Renal pelvis (tissue), 4 donors: Measurements from ENCODE around the gene VEZF1. TPM values are rescaled to one million over a fixed set of nuclear protein-coding genes. Genes with fewer than 3 reads are reported as not detected.

Experiments
- DNase-seq: peaks from one replicate; pipeline ENCODE4 v3.0.0-alpha.2; 2013
- polyA plus RNA-seq, 3 donors: library from polyadenylated mRNA; unstranded; fragments of 120-200 nt; gene quantifications; one replicate each; pipeline ENCODE4 v1.2.1, GENCODE V29; 2013; ENCODE audit not compliant: insufficient read length in 3 of 3

The VEZF1 gene
- polyA plus RNA-seq, 3 donors: 98.6 to 106 (median 103) TPM

DNA sequence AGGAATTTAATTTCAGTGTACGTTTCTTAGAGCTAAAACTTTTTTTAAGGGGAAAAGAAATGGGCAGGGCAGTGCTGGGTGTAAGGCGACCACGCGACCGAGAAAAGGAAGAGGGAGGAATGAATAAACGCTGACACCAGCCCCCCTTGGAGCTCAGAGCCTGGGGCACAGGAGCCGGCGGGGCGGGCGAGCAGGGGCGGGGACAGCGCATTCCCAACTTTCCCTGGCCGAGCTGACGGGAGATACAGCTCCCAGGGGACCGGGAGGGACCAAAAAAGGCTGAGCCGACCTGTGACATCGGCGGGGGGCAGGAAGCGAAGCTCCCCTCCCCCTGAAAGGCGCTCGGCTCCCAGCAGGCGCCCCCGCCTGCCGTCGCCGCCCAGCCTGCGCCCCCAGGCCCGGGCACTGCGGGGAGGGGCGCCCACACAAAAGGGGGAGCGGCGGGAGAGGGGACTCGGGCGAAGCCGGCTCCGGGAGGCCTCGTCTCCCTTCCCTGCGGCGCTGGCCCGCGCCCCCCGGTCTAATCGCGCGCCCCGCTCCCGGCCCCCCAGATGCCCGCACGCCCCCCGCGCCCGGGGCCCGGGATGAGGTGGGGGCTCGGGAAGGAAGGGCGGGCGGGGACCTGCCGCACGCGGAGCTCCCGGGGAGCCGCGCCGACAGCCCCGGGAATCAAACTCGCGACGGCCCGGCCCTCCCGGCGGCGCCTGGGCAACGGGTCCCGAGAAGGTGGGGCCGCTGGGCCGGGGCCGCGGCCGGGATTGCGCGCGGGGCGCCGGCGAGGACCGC is 33.5 kb downstream of the VEZF1 start:
- DNase-seq: peak; percentile 79

DNA sequence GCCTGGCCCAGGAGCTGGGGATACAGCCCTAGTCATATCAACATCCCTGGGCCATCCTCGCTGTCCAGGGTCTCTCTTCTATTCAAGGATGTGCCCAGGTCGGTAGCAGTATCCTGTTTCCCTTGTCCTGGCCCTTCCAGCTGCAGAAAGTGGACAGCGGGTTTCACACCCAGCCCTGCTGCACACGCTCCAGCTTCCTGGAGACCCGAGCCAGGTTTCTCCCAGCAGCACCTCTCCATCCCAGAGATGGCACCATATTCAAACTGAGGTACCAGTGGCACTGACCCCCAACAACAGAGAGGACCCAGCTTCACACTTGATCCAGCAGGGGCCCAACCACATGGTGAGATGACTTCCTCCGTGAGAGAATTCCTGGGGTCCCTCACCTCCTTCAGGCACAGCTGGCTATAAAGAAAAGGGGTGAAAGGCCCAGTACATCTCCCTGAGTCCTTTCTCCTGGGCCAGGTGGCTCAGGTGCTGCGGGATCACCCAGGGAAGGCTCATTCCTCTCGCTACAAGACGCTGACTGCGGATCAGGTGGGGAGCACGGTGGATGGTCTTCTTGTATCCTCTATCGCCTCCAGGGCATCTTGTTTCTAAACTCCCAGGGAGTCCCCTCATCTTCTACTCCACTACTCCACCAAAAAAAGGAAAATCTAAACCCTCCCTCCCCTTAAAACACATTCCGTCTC is 34.2 kb downstream of the VEZF1 start:
- DNase-seq: no peak

- DNase-seq: no peak
Measured at GRCh38 chr17:57953219-57953618, 34.8 kb downstream of the VEZF1 start.

DNA sequence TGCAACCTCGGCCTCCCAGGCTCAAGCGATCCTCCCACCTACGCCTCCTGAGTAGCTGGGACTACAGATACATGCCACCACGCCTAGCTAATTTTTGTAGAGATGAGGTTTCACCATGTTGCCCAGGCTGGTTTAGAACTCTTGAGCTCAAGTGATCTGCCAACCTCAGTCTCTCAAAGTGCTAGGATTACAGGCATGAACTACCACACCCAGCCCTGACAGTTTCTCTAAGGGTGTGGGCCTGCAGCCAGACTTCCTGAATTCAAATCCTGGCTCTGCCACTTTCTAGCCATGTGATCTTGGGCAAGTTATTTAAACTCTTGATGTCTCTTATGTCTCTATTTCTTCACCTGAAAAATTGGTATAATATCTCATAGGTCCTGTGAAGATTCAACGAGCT is 38.4 kb downstream of the VEZF1 start:
- no peak for DNase-seq

- no peak for DNase-seq
Measured at GRCh38 chr17:57948555-57949420, 39.3 kb downstream of the VEZF1 start.

DNA sequence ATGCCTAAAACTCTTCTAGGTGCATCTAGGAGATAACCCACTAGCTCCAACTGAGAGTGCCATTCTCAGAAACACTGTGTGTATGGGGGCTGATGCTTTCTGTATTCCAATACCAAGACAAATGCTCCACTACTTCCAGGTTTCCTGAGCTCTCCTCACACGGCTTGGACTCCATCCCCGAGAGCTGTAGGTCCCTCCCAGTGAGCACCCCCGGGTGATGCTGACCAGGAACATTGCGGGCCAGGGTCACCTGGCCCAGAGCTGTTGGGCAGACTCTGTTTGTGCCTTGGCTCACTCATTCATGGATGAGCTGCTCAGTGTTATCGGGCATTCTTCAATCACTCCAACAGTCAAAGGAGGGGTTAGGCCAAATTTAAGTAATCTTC is 39.9 kb downstream of the VEZF1 start:
- DNase-seq: no peak

GRCh38 chr17:57947369-57947768 is 40.7 kb downstream of the VEZF1 start:
- no peak for DNase-seq

DNA sequence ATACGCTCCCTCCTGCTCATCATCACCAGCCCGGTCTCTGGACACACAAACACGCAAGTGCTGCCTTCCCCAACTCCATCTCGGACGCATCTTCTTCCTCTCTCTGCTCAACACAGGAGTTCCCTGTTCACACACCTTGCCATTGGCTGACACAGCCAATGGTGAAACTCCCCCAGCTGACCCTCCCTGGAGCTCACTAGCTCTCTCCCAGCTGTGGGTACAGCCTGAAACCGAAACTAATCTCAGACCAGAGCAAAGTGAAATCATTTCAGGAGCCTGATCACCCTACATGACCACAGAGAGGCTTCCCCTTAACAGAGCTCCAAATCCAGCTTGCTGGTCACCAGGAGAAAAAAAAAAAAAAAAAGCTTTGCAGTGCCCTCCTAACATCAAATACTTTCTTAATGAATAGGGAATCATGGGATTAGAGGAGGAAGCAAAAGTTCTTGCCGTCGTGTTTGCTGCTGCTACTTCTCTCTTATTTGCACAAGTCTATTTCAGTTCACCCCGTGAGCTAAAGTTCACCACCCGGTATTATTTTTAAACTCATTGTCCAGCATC is 41.2 kb downstream of the VEZF1 start:
- DNase-seq: no peak

- DNase-seq: no peak
Measured at GRCh38 chr17:57945996-57946797, 41.9 kb downstream of the VEZF1 start.

- DNase-seq: no peak
Measured at GRCh38 chr17:57944908-57945307, 43.1 kb downstream of the VEZF1 start.

DNA sequence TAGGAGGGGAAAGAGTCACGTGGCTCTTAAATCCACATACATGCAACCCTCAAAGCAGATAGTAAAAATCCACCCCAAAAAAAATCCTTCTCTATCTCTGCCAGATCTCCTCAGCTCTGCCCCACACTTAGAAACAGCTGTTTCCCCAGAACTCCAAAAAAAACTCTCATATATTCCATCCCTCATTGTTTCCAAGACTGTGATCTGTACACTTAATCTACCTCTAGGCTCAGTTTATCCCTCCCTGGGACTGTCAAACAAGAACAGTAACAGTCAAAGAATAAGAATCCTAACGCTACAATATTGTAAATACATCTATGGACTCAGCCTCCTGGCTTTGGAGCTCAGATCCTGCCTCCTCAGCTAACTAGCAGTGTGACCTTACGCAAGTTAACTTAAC is 44.4 kb downstream of the VEZF1 start:
- DNase-seq: no peak

DNA sequence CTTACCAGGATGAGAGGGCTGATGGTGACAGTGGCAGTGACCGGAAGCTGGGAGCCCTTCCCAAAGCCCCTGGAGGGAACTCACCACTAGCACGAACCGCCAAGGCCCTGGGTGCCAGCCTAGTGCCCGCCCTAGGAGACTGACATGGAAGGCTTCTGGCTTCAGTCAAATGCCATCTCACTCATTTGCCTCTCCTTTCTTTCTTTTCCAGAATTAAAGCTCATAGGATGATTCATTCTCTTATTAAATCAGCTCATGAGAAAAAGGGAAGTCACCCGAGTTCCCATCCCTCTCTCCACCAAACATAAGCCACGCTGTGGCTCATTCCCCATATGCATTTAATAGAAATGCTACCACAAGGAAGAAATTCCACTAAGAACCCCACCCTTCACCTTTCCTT is 44.9 kb downstream of the VEZF1 start:
- DNase-seq: no peak

DNA sequence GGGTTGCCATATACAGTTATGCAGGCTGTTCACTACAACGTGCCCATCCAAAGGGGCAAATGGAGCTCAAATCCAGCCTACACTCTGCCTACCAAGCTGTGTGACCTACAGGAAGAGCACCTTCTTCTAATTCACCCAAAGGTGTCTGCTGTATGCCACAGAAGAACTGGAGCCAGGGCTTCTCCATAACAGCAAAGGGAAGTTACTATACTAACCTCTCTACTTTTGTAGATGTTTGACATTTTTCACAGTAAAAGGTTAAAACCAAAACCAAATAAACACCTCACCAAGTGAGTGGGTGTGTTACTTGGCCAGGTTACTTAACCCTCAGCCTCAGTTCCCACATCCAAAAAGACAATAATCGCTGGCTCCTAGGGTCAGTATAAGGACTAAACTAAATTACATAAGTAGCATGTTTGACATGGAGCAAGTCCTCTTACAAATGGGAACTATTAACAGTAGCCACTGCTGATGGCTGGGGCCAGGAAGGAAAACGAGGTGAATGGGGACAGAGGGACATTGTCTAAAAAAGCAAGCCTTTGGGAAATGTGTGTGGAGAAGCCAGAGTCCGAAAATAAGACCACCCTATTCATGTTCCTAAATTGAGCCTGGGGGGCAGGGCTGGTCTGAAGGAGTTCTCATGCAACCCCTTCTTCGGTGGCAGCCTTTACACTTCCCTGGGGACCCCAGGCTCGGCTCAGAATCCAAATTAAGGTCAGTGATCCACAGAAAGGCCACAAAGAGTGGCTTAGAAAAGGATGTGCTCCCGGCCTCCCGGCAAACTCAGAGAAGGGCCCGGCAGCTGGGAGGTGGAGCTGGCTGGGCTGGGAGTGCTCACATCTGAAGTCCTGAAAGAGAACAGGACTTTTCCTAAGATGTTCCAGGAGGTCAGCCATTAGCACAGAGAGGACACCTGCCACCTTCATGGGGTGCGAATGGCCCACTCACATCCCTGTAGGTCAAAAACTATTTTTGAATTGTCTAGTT is 46.4 kb downstream of the VEZF1 start:
- no peak for DNase-seq

- DNase-seq: no peak
Measured at GRCh38 chr17:57940653-57941329, 47.3 kb downstream of the VEZF1 start.

DNA sequence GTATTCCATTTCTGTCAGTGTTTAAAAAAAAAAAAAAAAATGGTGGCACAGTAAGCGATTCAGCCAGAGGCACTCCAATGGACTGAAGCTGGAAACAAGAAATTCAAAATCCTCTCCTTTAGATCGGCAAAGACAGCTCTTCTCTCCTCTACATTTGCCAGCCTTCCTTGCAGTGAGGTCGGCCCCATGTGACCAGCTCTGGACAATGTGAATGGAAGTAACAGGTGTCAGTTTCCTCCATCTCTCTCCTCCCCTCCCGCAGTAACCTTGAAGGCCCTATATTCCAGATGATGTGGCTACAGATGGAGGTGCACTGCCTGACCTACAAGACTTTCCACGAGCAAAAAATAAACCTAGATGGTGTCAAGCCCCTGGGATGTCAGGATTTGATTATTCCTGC is 47.8 kb downstream of the VEZF1 start:
- DNase-seq: no peak

GRCh38 chr17:57939797-57940196 is 48.3 kb downstream of the VEZF1 start:
- DNase-seq: no peak

- no peak for DNase-seq
Measured at GRCh38 chr17:57938061-57938502, 50.0 kb downstream of the VEZF1 start.

GRCh38 chr17:57937492-57937891 is 50.6 kb downstream of the VEZF1 start:
- no peak for DNase-seq
